ENCODE results near the gene RNF157. TPM values are rescaled to one million over a fixed set of nuclear protein-coding genes. Genes with fewer than 3 reads are reported as not detected.

Gene RNF157
- total RNA-seq, 1 experiment from 2014 or later, result 4.0 TPM

DNA sequence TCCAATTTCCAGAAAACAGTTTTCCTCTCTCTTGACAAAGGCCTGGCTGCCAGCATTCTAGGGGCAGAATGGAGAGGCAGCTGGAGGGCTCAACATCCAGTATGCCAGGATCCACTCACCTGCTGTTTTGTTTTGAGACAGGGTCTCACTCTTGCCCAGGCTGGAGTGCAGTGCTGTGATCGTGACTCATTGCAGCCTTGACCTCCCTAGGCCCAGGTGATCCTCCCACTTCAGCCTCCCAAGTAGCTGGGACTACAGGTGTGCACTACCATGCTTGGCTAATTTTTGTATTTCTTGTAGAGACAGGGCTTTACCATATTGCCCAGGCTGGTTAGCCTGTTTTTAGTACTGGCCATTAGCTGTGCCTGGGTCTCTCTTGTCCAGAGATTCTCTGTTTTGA lies 70.2 kb downstream of the RNF157 start:
- POLR2A ChIA-PET, result no interaction called here
- Histone ChIP-seq H3K27me3 (ENCODE audit: control insufficient read depth, insufficient read depth, low read length) (no peaks in the 10 kb centered on the region; the same call in 1 of the 2 replicates), H3K9me3 (ENCODE audit: control insufficient read depth, insufficient read depth, low read depth, low read length) (no peaks in the 10 kb centered on the region), H3K27ac (ENCODE audit: low read length) (no peak overlapping the region), H3K4me3 (ENCODE audit: low read depth in 2 of 2, low read length in 2 of 2) (no peak overlapping the region), H3K4me1 (ENCODE audit: control insufficient read depth, insufficient read depth, low read length) (no peaks in the 10 kb centered on the region; the same call in 1 of the 2 replicates), H3K36me3 (ENCODE audit: control insufficient read depth, insufficient read depth, low read length) (no peaks in the 10 kb centered on the region)
- ATAC-seq (no peak), DNase-seq (ENCODE audit: low read depth, low spot score) (no peak)
- CTCF ChIA-PET, result no interaction called here
- in situ Hi-C loops (cut with HindIII; ENCODE audit: low pct_unique_long_range_greater_than_20kb, low sequenced_read_pairs) (no loop called here), intact Hi-C loops (cut with micrococcal nuclease; ENCODE audit: unreplicated experiment) (no loop called here)
- TF ChIP-seq, protein P1, sequence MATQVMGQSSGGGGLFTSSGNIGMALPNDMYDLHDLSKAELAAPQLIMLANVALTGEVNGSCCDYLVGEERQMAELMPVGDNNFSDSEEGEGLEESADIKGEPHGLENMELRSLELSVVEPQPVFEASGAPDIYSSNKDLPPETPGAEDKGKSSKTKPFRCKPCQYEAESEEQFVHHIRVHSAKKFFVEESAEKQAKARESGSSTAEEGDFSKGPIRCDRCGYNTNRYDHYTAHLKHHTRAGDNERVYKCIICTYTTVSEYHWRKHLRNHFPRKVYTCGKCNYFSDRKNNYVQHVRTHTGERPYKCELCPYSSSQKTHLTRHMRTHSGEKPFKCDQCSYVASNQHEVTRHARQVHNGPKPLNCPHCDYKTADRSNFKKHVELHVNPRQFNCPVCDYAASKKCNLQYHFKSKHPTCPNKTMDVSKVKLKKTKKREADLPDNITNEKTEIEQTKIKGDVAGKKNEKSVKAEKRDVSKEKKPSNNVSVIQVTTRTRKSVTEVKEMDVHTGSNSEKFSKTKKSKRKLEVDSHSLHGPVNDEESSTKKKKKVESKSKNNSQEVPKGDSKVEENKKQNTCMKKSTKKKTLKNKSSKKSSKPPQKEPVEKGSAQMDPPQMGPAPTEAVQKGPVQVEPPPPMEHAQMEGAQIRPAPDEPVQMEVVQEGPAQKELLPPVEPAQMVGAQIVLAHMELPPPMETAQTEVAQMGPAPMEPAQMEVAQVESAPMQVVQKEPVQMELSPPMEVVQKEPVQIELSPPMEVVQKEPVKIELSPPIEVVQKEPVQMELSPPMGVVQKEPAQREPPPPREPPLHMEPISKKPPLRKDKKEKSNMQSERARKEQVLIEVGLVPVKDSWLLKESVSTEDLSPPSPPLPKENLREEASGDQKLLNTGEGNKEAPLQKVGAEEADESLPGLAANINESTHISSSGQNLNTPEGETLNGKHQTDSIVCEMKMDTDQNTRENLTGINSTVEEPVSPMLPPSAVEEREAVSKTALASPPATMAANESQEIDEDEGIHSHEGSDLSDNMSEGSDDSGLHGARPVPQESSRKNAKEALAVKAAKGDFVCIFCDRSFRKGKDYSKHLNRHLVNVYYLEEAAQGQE (IDR thresholded peaks at IDR 0.05; ENCODE audit: insufficient read depth in 1 of 2, low read depth in 2 of 2, low read length in 1 of 2), result no peak
- no peak for TF ChIP-seq TCF7L2 (IDR thresholded peaks at IDR 0.05; ENCODE audit: low read depth, low read length)
- TF ChIP-seq, protein P2, sequence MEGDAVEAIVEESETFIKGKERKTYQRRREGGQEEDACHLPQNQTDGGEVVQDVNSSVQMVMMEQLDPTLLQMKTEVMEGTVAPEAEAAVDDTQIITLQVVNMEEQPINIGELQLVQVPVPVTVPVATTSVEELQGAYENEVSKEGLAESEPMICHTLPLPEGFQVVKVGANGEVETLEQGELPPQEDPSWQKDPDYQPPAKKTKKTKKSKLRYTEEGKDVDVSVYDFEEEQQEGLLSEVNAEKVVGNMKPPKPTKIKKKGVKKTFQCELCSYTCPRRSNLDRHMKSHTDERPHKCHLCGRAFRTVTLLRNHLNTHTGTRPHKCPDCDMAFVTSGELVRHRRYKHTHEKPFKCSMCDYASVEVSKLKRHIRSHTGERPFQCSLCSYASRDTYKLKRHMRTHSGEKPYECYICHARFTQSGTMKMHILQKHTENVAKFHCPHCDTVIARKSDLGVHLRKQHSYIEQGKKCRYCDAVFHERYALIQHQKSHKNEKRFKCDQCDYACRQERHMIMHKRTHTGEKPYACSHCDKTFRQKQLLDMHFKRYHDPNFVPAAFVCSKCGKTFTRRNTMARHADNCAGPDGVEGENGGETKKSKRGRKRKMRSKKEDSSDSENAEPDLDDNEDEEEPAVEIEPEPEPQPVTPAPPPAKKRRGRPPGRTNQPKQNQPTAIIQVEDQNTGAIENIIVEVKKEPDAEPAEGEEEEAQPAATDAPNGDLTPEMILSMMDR (IDR thresholded peaks at IDR 0.05), result no peak
- no peak for TF ChIP-seq SIN3A (IDR thresholded peaks at IDR 0.05; ENCODE audit: borderline replicate concordance, insufficient read depth, low read depth, low read length)
- no peak for TF ChIP-seq POLR2AphosphoS5 (IDR thresholded peaks at IDR 0.05; ENCODE audit: low read depth, low read length)
- BruUV-seq (replicated peaks), result no TSS peak

DNA sequence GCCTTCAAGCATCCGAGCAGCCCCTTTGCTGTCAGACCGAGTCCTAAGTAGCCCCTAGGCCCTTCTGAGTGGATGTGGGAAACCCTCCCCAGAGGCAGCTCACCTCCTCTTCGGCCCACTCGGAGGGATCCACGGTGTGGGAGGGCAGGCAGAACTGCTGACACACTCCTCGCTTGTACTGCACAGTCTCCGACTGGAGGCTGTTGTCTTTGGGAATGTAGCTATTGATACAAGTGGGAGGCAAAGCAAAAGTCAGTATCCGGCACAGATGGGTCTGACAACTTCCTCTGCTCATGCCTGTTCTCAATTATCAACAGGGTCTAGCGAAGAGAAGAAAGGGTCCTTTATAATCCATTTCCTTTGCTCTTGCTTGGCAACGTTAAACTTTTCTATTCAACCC lies 73.4 kb downstream of the RNF157 start:
- Histone ChIP-seq H3K4me3 (ENCODE audit: low read depth in 2 of 2, low read length in 2 of 2) (no peak overlapping the region), H3K36me3 (ENCODE audit: control insufficient read depth, insufficient read depth, low read length) (no peaks in the 10 kb centered on the region), H3K27ac (ENCODE audit: low read length) (no peak overlapping the region), H3K27me3 (ENCODE audit: control insufficient read depth, insufficient read depth, low read length) (no peaks in the 10 kb centered on the region; the same call in 1 of the 2 replicates), H3K4me1 (ENCODE audit: control insufficient read depth, insufficient read depth, low read length) (no peaks in the 10 kb centered on the region), H3K9me3 (ENCODE audit: control insufficient read depth, insufficient read depth, low read depth, low read length) (no peaks in the 10 kb centered on the region)
- TF ChIP-seq SIN3A (IDR thresholded peaks at IDR 0.05; ENCODE audit: borderline replicate concordance, insufficient read depth, low read depth, low read length) (no peak), POLR2AphosphoS5 (IDR thresholded peaks at IDR 0.05; ENCODE audit: low read depth, low read length) (no peak), TCF7L2 (IDR thresholded peaks at IDR 0.05; ENCODE audit: low read depth, low read length) (no peak)
- TF ChIP-seq, protein P2 (IDR thresholded peaks at IDR 0.05), result no peak
- TF ChIP-seq, protein P1 (IDR thresholded peaks at IDR 0.05; ENCODE audit: insufficient read depth in 1 of 2, low read depth in 2 of 2, low read length in 1 of 2), result no peak
- intact Hi-C loops (cut with micrococcal nuclease; ENCODE audit: unreplicated experiment) (no loop called here), in situ Hi-C loops (cut with HindIII; ENCODE audit: low pct_unique_long_range_greater_than_20kb, low sequenced_read_pairs) (no loop called here)
- BruUV-seq (replicated peaks), result no TSS peak
- DNase-seq (ENCODE audit: low read depth, low spot score), result no peak
- ChIA-PET POLR2A (no interaction called here), CTCF (interaction anchor here (0.6 to 1.0 kb wide), 2 partner anchors 15 to 118 kb away, joined by 3 to 6 read pairs; no protein-coding TSS in a partner anchor)
- no peak for ATAC-seq

All from Panc1 (cell line).